ENCODE data around the gene ING3. TPM values are rescaled to one million over a fixed set of nuclear protein-coding genes. Genes with fewer than 3 reads are reported as not detected.
A peak's percentile ranks its signal among the peaks of the same experiment; 100 is the strongest.
"Not testable (repeated sequence)": the region's sequence is repeated elsewhere in the genome, so short reads cannot be mapped to it uniquely, and the experiment has no call there.

Gene ING3
- total RNA-seq, 1 experiment from 2014 or later: 12.6 TPM

DNA sequence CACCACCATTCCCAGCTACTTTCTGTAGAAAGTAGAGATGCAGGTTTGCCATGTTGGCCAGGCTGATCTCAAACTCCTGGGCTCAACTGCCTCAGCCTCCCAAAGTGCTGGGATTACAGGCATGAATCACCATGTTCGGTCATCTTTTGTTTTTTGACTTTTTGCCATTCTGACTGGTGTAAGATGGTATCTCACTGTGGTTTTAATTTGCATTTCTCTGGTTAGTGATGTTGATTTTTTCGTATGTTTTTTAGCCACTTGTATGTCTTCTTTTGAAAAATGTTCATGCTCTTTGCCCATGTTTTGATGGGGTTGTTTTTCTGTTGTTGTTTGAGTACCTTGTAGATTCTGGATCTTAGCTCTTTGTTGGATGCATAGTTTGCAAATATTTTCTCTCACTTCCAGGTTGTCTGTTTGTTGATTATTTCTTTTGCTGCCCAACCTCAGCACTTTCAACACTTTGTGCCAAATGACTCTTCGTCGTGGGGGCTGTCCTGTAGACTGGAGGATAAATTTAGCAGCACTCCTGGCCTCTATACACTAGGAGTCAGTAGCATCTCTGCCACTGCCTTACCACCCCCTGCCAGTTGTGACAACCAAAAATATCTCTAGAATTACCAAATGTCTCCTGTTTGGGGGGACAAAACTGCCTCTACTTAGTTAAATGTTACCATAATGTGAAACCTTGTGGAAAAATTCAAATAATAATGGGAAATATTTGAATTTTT lies 31.5 kb downstream of the ING3 start:
- DNase-seq (ENCODE audit: low spot score): no peak
- peak; percentile 79 for ATAC-seq
- Mint-ChIP-seq H3K4me1 (peaks cover 3% of the 10 kb centered on the region; the same call in 1 of the 2 replicates), H3K9me3 (no peaks in the 10 kb centered on the region), H3K27me3 (ENCODE audit: low read depth) (no peaks in the 10 kb centered on the region), H3K27ac (0 out of 2 replicates have a peak overlapping the region, but pooled peaks have one; percentile 8), H3K4me3 (no peak overlapping the region), H3K36me3 (no peaks in the 10 kb centered on the region)
- ChIA-PET CTCF (no interaction called here), POLR2A (no interaction called here)
- TF ChIP-seq NFYB (CRISPR knock-in tag; conservative IDR thresholded peaks at IDR 0.05; ENCODE audit: low read depth) (no peak), ELF4 (CRISPR knock-in tag; IDR thresholded peaks at IDR 0.05; ENCODE audit: low read depth) (no peak), RELA (CRISPR knock-in tag; IDR thresholded peaks at IDR 0.05; ENCODE audit: borderline replicate concordance) (no peak), ESRRA (CRISPR knock-in tag; IDR thresholded peaks at IDR 0.05; ENCODE audit: borderline replicate concordance) (no peak), TP53 (CRISPR knock-in tag; IDR thresholded peaks at IDR 0.05) (no peak), ZSCAN18 (CRISPR knock-in tag; IDR thresholded peaks at IDR 0.05) (no peak), TEAD4 (CRISPR knock-in tag; IDR thresholded peaks at IDR 0.05) (no peak), CTCF (IDR thresholded peaks at IDR 0.05) (no peak)
- TF ChIP-seq, protein P1, sequence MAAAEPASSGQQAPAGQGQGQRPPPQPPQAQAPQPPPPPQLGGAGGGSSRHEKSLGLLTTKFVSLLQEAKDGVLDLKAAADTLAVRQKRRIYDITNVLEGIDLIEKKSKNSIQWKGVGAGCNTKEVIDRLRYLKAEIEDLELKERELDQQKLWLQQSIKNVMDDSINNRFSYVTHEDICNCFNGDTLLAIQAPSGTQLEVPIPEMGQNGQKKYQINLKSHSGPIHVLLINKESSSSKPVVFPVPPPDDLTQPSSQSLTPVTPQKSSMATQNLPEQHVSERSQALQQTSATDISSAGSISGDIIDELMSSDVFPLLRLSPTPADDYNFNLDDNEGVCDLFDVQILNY (CRISPR knock-in tag; IDR thresholded peaks at IDR 0.05): no peak

- H3K9me3 Mint-ChIP-seq; H3K27ac Mint-ChIP-seq; H3K36me3 Mint-ChIP-seq; H3K4me1 Mint-ChIP-seq; ATAC-seq; DNase-seq (ENCODE audit: low spot score); CTCF ChIA-PET; H3K27me3 Mint-ChIP-seq (ENCODE audit: low read depth); H3K4me3 Mint-ChIP-seq; POLR2A ChIA-PET: not testable (repeated sequence)
Observed at GRCh38 chr7:120983592-120983991, 33.0 kb downstream of the ING3 start.

DNA sequence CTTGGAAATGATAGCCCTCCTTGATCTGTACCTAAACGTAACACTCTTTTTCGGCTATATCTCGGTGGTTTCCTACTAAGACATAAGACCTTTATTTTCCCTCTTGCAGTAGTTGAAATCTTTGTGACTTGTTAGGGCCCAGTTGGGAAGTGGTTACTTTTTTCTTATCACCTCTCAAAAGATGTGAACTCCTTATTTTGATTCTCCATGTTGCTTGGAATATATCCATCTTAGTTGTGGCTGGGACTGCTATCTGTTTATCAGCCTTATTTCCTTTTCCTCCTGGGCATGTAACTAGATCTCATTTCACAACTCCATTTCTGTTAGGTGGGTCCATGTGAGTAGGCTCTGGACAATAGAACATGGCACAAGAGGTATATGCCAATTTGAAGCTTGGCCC lies 33.8 kb downstream of the ING3 start:
- DNase-seq (ENCODE audit: low spot score): no peak
- POLR2A ChIA-PET: no interaction called here
- Mint-ChIP-seq H3K36me3 (no peaks in the 10 kb centered on the region), H3K4me3 (no peak overlapping the region), H3K9me3 (no peaks in the 10 kb centered on the region), H3K4me1 (peaks cover 14% of the 10 kb centered on the region), H3K27ac (no peak overlapping the region), H3K27me3 (ENCODE audit: low read depth) (peaks cover 18% of the 10 kb centered on the region)
- no peak for TF ChIP-seq KAT7 (CRISPR knock-in tag; IDR thresholded peaks at IDR 0.05; ENCODE audit: borderline replicate concordance)
- TF ChIP-seq MLX (CRISPR knock-in tag; IDR thresholded peaks at IDR 0.05): no peak
- TF ChIP-seq JUN (CRISPR knock-in tag; IDR thresholded peaks at IDR 0.05): no peak
- no peak for TF ChIP-seq NFATC4 (CRISPR knock-in tag; IDR thresholded peaks at IDR 0.05)
- TF ChIP-seq ZNF396 (CRISPR knock-in tag; IDR thresholded peaks at IDR 0.05; ENCODE audit: borderline replicate concordance): no peak
- TF ChIP-seq ZNF219 (CRISPR knock-in tag; IDR thresholded peaks at IDR 0.05; ENCODE audit: borderline replicate concordance): no peak
- TF ChIP-seq GTF2I (CRISPR knock-in tag; conservative IDR thresholded peaks at IDR 0.05): no peak
- TF ChIP-seq E2F1 (CRISPR knock-in tag; IDR thresholded peaks at IDR 0.05): no peak
- TF ChIP-seq TP53 (CRISPR knock-in tag; IDR thresholded peaks at IDR 0.05): no peak
- TF ChIP-seq AFF4 (CRISPR knock-in tag; IDR thresholded peaks at IDR 0.05; ENCODE audit: borderline replicate concordance): no peak
- no peak for TF ChIP-seq ZNF416 (CRISPR knock-in tag; IDR thresholded peaks at IDR 0.05)
- TF ChIP-seq ZBTB21 (CRISPR knock-in tag; IDR thresholded peaks at IDR 0.05; ENCODE audit: borderline replicate concordance): no peak
- CTCF ChIA-PET: no interaction called here
- no peak for ATAC-seq
